Measurements from ENCODE around the gene IL22.

The IL22 gene

DNA sequence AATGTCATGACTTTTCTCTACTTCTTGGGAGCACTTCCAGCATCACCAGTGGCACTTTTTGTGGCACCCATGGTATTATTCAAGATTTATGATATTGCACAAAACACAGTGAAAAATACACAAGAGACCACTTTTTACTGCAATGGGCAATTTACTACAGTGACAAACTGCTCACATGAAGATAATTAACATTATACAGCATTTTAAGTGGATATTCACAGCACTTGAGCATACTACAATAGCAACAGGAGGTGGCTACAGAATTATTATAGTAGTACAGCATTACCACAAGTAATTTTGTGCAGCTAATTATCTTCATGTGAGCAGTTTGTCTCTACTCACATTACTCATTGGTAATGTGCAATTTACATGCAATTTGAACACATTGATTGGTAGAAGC lies 46.1 kb downstream of the IL22 start:
- Histone ChIP-seq H3K36me3 (ENCODE audit: control insufficient read depth in 2 of 2, insufficient read depth in 1 of 2, low read length in 2 of 2) (no peaks in the 10 kb centered on the region), H3K4me1 (ENCODE audit: control insufficient read depth, insufficient read depth, low read length) (peaks cover 8% of the 10 kb centered on the region), H3K4me3 (ENCODE audit: low read depth, low read length) (no peak overlapping the region), H3K27ac (ENCODE audit: extremely low read depth, low read depth, low read length) (no peak overlapping the region), H3K9me3 (ENCODE audit: control insufficient read depth, insufficient read depth, low read depth, low read length) (no peaks in the 10 kb centered on the region)
- CTCF ChIA-PET: interaction anchor here (0.6 kb wide), 1 partner anchor 22 kb away, joined by 4 read pairs; no protein-coding TSS in a partner anchor
- POLR2A ChIA-PET: no interaction called here
- TF ChIP-seq, protein P1, sequence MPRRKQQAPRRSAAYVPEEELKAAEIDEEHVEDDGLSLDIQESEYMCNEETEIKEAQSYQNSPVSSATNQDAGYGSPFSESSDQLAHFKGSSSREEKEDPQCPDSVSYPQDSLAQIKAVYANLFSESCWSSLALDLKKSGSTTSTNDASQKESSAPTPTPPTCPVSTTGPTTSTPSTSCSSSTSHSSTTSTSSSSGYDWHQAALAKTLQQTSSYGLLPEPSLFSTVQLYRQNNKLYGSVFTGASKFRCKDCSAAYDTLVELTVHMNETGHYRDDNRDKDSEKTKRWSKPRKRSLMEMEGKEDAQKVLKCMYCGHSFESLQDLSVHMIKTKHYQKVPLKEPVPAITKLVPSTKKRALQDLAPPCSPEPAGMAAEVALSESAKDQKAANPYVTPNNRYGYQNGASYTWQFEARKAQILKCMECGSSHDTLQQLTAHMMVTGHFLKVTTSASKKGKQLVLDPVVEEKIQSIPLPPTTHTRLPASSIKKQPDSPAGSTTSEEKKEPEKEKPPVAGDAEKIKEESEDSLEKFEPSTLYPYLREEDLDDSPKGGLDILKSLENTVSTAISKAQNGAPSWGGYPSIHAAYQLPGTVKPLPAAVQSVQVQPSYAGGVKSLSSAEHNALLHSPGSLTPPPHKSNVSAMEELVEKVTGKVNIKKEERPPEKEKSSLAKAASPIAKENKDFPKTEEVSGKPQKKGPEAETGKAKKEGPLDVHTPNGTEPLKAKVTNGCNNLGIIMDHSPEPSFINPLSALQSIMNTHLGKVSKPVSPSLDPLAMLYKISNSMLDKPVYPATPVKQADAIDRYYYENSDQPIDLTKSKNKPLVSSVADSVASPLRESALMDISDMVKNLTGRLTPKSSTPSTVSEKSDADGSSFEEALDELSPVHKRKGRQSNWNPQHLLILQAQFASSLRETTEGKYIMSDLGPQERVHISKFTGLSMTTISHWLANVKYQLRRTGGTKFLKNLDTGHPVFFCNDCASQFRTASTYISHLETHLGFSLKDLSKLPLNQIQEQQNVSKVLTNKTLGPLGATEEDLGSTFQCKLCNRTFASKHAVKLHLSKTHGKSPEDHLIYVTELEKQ (tag by site-specific recombination; IDR thresholded peaks at IDR 0.05; ENCODE audit: borderline replicate concordance): no peak
- TF ChIP-seq ZFP69B (tag by site-specific recombination; IDR thresholded peaks at IDR 0.05): no peak
- TF ChIP-seq ZNF48 (tag by site-specific recombination; IDR thresholded peaks at IDR 0.05): no peak
- TF ChIP-seq, protein P2, sequence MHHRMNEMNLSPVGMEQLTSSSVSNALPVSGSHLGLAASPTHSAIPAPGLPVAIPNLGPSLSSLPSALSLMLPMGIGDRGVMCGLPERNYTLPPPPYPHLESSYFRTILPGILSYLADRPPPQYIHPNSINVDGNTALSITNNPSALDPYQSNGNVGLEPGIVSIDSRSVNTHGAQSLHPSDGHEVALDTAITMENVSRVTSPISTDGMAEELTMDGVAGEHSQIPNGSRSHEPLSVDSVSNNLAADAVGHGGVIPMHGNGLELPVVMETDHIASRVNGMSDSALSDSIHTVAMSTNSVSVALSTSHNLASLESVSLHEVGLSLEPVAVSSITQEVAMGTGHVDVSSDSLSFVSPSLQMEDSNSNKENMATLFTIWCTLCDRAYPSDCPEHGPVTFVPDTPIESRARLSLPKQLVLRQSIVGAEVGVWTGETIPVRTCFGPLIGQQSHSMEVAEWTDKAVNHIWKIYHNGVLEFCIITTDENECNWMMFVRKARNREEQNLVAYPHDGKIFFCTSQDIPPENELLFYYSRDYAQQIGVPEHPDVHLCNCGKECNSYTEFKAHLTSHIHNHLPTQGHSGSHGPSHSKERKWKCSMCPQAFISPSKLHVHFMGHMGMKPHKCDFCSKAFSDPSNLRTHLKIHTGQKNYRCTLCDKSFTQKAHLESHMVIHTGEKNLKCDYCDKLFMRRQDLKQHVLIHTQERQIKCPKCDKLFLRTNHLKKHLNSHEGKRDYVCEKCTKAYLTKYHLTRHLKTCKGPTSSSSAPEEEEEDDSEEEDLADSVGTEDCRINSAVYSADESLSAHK (tag by site-specific recombination; IDR thresholded peaks at IDR 0.05): peak; percentile 66
- TF ChIP-seq, protein P3, sequence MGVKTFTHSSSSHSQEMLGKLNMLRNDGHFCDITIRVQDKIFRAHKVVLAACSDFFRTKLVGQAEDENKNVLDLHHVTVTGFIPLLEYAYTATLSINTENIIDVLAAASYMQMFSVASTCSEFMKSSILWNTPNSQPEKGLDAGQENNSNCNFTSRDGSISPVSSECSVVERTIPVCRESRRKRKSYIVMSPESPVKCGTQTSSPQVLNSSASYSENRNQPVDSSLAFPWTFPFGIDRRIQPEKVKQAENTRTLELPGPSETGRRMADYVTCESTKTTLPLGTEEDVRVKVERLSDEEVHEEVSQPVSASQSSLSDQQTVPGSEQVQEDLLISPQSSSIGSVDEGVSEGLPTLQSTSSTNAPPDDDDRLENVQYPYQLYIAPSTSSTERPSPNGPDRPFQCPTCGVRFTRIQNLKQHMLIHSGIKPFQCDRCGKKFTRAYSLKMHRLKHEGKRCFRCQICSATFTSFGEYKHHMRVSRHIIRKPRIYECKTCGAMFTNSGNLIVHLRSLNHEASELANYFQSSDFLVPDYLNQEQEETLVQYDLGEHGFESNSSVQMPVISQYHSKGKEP (tag by site-specific recombination; IDR thresholded peaks at IDR 0.05): peak; percentile 60
- TF ChIP-seq ZNF561 (tag by site-specific recombination; IDR thresholded peaks at IDR 0.05; ENCODE audit: borderline replicate concordance): no peak
- no peak for TF ChIP-seq ZNF600 (tag by site-specific recombination; IDR thresholded peaks at IDR 0.05)
- no peak for TF ChIP-seq ZNF621 (tag by site-specific recombination; IDR thresholded peaks at IDR 0.05)
- TF ChIP-seq ZXDB (tag by site-specific recombination; IDR thresholded peaks at IDR 0.05): no peak
- TF ChIP-seq, protein P4, sequence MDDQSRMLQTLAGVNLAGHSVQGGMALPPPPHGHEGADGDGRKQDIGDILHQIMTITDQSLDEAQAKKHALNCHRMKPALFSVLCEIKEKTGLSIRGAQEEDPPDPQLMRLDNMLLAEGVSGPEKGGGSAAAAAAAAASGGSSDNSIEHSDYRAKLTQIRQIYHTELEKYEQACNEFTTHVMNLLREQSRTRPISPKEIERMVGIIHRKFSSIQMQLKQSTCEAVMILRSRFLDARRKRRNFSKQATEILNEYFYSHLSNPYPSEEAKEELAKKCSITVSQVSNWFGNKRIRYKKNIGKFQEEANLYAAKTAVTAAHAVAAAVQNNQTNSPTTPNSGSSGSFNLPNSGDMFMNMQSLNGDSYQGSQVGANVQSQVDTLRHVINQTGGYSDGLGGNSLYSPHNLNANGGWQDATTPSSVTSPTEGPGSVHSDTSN (CRISPR knock-in tag; IDR thresholded peaks at IDR 0.05): no peak
- TF ChIP-seq ZIC2 (tag by site-specific recombination; IDR thresholded peaks at IDR 0.05): 0 out of 2 replicates have a peak, but pooled peaks have one; percentile 9
- TF ChIP-seq GLI2 (tag by site-specific recombination; IDR thresholded peaks at IDR 0.05; ENCODE audit: borderline replicate concordance, low read depth): no peak
- peak; percentile 24; the same call in 1 of the 2 replicates for TF ChIP-seq ZBTB8A (tag by site-specific recombination; IDR thresholded peaks at IDR 0.05)
- TF ChIP-seq, protein P5, sequence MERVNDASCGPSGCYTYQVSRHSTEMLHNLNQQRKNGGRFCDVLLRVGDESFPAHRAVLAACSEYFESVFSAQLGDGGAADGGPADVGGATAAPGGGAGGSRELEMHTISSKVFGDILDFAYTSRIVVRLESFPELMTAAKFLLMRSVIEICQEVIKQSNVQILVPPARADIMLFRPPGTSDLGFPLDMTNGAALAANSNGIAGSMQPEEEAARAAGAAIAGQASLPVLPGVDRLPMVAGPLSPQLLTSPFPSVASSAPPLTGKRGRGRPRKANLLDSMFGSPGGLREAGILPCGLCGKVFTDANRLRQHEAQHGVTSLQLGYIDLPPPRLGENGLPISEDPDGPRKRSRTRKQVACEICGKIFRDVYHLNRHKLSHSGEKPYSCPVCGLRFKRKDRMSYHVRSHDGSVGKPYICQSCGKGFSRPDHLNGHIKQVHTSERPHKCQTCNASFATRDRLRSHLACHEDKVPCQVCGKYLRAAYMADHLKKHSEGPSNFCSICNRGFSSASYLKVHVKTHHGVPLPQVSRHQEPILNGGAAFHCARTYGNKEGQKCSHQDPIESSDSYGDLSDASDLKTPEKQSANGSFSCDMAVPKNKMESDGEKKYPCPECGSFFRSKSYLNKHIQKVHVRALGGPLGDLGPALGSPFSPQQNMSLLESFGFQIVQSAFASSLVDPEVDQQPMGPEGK (tag by site-specific recombination; IDR thresholded peaks at IDR 0.05): no peak
- TF ChIP-seq ZNF354C (tag by site-specific recombination; IDR thresholded peaks at IDR 0.05; ENCODE audit: borderline replicate concordance, low read depth): no peak
- TF ChIP-seq ZNF785 (tag by site-specific recombination; IDR thresholded peaks at IDR 0.05): no peak
- no peak for TF ChIP-seq ZNF560 (tag by site-specific recombination; IDR thresholded peaks at IDR 0.05; ENCODE audit: borderline replicate concordance)
- TF ChIP-seq ZNF16 (tag by site-specific recombination; IDR thresholded peaks at IDR 0.05; ENCODE audit: low read depth): no peak
- no peak for TF ChIP-seq KLF8 (tag by site-specific recombination; IDR thresholded peaks at IDR 0.05)
- TF ChIP-seq GLI4 (tag by site-specific recombination; IDR thresholded peaks at IDR 0.05): no peak
- no peak for TF ChIP-seq ZNF223 (tag by site-specific recombination; IDR thresholded peaks at IDR 0.05)
- TF ChIP-seq ZNF423 (tag by site-specific recombination; IDR thresholded peaks at IDR 0.05): no peak
- TF ChIP-seq ZNF76 (tag by site-specific recombination; IDR thresholded peaks at IDR 0.05; ENCODE audit: borderline replicate concordance, low read depth): no peak
- peak; percentile 70 for TF ChIP-seq SCRT2 (tag by site-specific recombination; IDR thresholded peaks at IDR 0.05)
- no peak for TF ChIP-seq ZNF521 (tag by site-specific recombination; IDR thresholded peaks at IDR 0.05)
- no peak for TF ChIP-seq ZNF157 (tag by site-specific recombination; IDR thresholded peaks at IDR 0.05)
- TF ChIP-seq, protein P6, sequence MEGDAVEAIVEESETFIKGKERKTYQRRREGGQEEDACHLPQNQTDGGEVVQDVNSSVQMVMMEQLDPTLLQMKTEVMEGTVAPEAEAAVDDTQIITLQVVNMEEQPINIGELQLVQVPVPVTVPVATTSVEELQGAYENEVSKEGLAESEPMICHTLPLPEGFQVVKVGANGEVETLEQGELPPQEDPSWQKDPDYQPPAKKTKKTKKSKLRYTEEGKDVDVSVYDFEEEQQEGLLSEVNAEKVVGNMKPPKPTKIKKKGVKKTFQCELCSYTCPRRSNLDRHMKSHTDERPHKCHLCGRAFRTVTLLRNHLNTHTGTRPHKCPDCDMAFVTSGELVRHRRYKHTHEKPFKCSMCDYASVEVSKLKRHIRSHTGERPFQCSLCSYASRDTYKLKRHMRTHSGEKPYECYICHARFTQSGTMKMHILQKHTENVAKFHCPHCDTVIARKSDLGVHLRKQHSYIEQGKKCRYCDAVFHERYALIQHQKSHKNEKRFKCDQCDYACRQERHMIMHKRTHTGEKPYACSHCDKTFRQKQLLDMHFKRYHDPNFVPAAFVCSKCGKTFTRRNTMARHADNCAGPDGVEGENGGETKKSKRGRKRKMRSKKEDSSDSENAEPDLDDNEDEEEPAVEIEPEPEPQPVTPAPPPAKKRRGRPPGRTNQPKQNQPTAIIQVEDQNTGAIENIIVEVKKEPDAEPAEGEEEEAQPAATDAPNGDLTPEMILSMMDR (tag by site-specific recombination; IDR thresholded peaks at IDR 0.05): no peak
